HEK293T (cell line): ENCODE results near the gene PLEKHG4B.
"Not testable (repeated sequence)": the region's sequence is repeated elsewhere in the genome, so short reads cannot be mapped to it uniquely, and the experiment has no call there.

ENCODE experiments used
- CTCF ChIA-PET: fragments of 350-600 bp; formaldehyde crosslinking; extraction: SDS; loops from one replicate; lab custom pipeline; 2021; ENCODE audit warnings: antibody characterized with exemption, inconsistent platforms; lab: Yijun Ruan, JAX
- POLR2A ChIA-PET: fragments of 350-600 bp; formaldehyde crosslinking; extraction: SDS; loops from one replicate; lab custom pipeline; 2020; ENCODE audit warnings: antibody characterized with exemption, inconsistent platforms; lab: Yijun Ruan, JAX
- DNase-seq: peaks from one replicate; pipeline ENCODE4 v3.0.0; 2012; ENCODE audit warnings: mixed read lengths; ENCODE audit errors: extremely low spot score
- ARNT ChIP-seq: fragments of 450-650 bp; IDR thresholded peaks from 2 replicates; pipeline ENCODE4 v1.6.1; 2017; ENCODE audit warnings: mild to moderate bottlenecking
- BHLHE40 ChIP-seq: fragments of 450-650 bp; IDR thresholded peaks from 2 replicates; pipeline ENCODE4 v1.6.1; 2016; ENCODE audit warnings: mild to moderate bottlenecking, moderate library complexity, borderline replicate concordance
- CTBP1 ChIP-seq: fragments of 450-650 bp; IDR thresholded peaks from 2 replicates; pipeline ENCODE4 v1.6.1; 2016; ENCODE audit warnings: borderline replicate concordance
- ELF4 ChIP-seq: fragments of 450-650 bp; IDR thresholded peaks from 2 replicates; pipeline ENCODE4 v1.6.1; 2017; ENCODE audit warnings: antibody characterized with exemption
- FOXA1 ChIP-seq: fragments of 450-650 bp; IDR thresholded peaks from 2 replicates; pipeline ENCODE4 v1.6.1; 2016; ENCODE audit warnings: mild to moderate bottlenecking
- FOXK2 ChIP-seq: fragments of 450-650 bp; IDR thresholded peaks from 2 replicates; pipeline ENCODE4 v1.6.1; 2016; ENCODE audit warnings: mild to moderate bottlenecking
- FOXM1 ChIP-seq: fragments of 450-650 bp; IDR thresholded peaks from 2 replicates; pipeline ENCODE4 v1.6.1; 2017; ENCODE audit warnings: mild to moderate bottlenecking, borderline replicate concordance
- HDGF ChIP-seq: fragments of 450-650 bp; IDR thresholded peaks from 2 replicates; pipeline ENCODE4 v1.6.1; 2017; ENCODE audit warnings: antibody characterized with exemption, borderline replicate concordance
- L3MBTL2 ChIP-seq: fragments of 450-650 bp; conservative IDR thresholded peaks from 2 replicates; pipeline ENCODE4 v1.6.1; 2016; ENCODE audit warnings: mild to moderate bottlenecking
- LEF1 ChIP-seq: fragments of 450-650 bp; IDR thresholded peaks from 2 replicates; pipeline ENCODE4 v1.6.1; 2017; ENCODE audit warnings: mild to moderate bottlenecking, borderline replicate concordance
- NFRKB ChIP-seq: fragments of 450-650 bp; IDR thresholded peaks from 2 replicates; pipeline ENCODE4 v1.6.1; 2016; ENCODE audit warnings: mild to moderate bottlenecking, moderate library complexity
- PKNOX1 ChIP-seq: fragments of 450-650 bp; IDR thresholded peaks from 2 replicates; pipeline ENCODE4 v1.6.1; 2016
- SP1 ChIP-seq: fragments of 450-650 bp; IDR thresholded peaks from 2 replicates; pipeline ENCODE4 v1.6.1; 2017
- SUZ12 ChIP-seq: fragments of 450-650 bp; IDR thresholded peaks from 2 replicates; pipeline ENCODE4 v1.6.1; 2016; ENCODE audit warnings: mild to moderate bottlenecking
- TARDBP ChIP-seq: fragments of 450-650 bp; IDR thresholded peaks from 2 replicates; pipeline ENCODE4 v1.6.1; 2016
- ZNF384 ChIP-seq: fragments of 450-650 bp; IDR thresholded peaks from 2 replicates; pipeline ENCODE4 v1.6.1; 2016

PLEKHG4B gene

DNA sequence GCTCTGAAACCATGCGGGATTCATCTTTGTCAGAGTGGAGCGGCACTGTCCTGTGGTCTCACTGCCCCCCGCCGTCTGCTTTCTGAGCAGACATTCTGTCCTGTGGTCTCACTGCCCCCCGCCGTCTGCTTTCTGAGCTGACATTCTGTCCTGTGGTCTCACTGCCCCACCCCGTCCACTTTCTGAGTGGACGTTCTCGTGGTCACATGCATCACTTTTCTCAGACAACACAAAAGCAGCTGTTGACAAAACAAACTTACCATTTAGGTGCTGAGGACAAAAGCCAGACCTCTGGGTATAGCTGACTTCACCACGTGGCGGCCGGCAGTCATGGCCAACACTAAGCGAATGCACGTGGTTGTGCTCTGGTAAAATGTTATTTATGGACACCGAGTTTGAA lies 102.1 kb downstream of the PLEKHG4B start:
- POLR2A ChIA-PET = interaction anchor here (0.8 to 1.2 kb wide), 2 partner anchors 14 to 24 kb away, joined by 3 to 4 read pairs; partner anchors contain the start of genes CCDC127 and SDHA
- DNase-seq = no peak
- CTCF ChIA-PET = no interaction called here
- TF ChIP-seq L3MBTL2 (no peak), LEF1 (no peak), HDGF (no peak), CTBP1 (no peak), NFRKB (no peak), FOXA1 (no peak), ELF4 (no peak), SUZ12 (no peak), PKNOX1 (no peak), ARNT (no peak), ZNF384 (no peak), FOXM1 (no peak)

DNA sequence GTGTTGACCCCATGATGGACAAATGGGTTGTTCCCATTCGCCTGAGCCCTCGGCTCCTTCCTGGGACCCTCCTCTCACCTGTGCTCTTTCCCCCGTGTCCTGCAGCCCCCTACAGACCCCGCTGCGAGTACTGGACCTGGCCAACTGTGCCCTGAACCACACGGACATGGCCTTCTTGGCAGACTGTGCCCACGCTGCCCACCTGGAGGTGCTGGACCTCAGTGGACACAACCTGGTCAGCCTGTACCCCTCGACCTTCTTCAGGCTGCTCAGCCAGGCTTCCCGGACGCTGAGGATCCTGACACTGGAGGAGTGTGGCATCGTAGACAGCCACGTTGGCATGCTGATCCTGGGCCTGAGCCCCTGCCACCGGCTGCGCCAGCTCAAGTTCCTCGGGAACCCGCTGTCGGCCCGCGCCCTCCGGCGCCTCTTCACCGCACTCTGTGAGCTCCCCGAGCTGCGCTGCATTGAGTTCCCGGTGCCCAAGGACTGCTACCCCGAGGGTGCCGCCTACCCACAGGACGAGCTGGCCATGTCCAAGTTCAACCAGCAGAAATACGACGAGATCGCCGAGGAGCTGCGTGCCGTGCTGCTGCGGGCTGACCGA lies 102.7 kb downstream of the PLEKHG4B start:
- TF ChIP-seq L3MBTL2 (no peak), SP1 (no peak), SUZ12 (no peak), NFRKB (no peak), FOXA1 (no peak), BHLHE40 (no peak), LEF1 (no peak), FOXK2 (no peak), PKNOX1 (no peak), TARDBP (no peak), ARNT (no peak), FOXM1 (no peak), ELF4 (no peak), ZNF384 (no peak), CTBP1 (no peak)
- DNase-seq = no peak
- ChIA-PET CTCF (interaction anchor here (0.6 kb wide), 1 partner anchor 37 kb away, joined by 3 read pairs; no protein-coding TSS in a partner anchor), POLR2A (interaction anchor here (0.8 to 1.2 kb wide), 2 partner anchors 14 to 23 kb away, joined by 3 to 4 read pairs; partner anchors contain the start of genes CCDC127 and SDHA)

- no peak for TF ChIP-seq ARNT
- no peak for TF ChIP-seq TARDBP
- no peak for TF ChIP-seq L3MBTL2
- TF ChIP-seq FOXK2 = no peak
- TF ChIP-seq CTBP1 = no peak
- no peak for TF ChIP-seq SUZ12
- no peak for TF ChIP-seq SP1
- no peak for DNase-seq
- ChIA-PET POLR2A (no interaction called here), CTCF (interaction anchor here (0.6 to 0.7 kb wide), 2 partner anchors 36 to 37 kb away, joined by 3 read pairs; no protein-coding TSS in a partner anchor)
Measured at GRCh38 chr5:195401-196160, 103.6 kb downstream of the PLEKHG4B start.

DNA sequence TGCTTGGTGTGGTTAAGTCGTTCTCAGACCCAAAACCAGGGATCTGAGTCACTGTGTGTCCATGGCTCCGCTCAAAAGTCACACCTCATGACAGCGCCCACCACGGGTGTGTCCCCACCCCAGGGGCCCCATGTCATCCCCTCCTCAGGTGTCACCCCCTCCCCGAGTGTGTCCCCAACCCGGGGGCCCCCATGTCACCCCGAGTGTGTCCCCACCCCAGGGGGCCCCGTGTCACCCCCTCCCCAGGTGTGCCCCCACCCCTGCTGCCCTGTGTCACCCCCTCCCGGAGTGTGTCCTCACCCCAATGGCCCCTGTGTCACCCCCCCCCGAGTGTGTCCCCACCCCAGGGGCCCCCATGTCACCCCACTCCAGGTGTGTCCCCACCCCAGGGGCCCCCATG lies 104.4 kb downstream of the PLEKHG4B start:
- ChIA-PET CTCF (no interaction called here), POLR2A (no interaction called here)
- DNase-seq = no peak
- no peak for TF ChIP-seq FOXA1
- TF ChIP-seq ZNF384 = no peak
- TF ChIP-seq L3MBTL2 = no peak
- TF ChIP-seq LEF1 = no peak
- no peak for TF ChIP-seq ARNT
- no peak for TF ChIP-seq SUZ12
- no peak for TF ChIP-seq SP1
- TF ChIP-seq HDGF = no peak
- no peak for TF ChIP-seq NFRKB
- TF ChIP-seq CTBP1 = no peak
- no peak for TF ChIP-seq FOXM1
- no peak for TF ChIP-seq TARDBP

DNA sequence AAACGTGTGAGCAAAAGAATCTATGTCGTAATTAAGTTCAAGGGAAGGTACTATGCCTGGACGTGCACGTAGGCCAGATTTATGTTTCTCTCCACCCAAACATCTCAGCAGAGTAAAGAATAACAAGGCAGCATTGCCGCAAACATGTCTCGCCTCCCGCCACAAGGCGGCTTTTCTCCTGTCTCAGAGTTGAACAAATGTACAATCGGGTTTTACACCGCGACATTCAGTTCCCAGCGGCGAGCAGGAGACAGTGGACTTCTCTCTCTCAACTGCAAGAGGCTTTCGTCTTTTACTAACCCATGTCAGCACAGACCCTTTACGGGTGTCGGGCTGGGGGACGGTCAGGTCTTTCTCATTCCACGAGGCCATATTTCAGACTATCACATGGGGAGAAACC lies 105.1 kb downstream of the PLEKHG4B start:
- CTCF ChIA-PET, DNase-seq, POLR2A ChIA-PET: not testable (repeated sequence)

DNA sequence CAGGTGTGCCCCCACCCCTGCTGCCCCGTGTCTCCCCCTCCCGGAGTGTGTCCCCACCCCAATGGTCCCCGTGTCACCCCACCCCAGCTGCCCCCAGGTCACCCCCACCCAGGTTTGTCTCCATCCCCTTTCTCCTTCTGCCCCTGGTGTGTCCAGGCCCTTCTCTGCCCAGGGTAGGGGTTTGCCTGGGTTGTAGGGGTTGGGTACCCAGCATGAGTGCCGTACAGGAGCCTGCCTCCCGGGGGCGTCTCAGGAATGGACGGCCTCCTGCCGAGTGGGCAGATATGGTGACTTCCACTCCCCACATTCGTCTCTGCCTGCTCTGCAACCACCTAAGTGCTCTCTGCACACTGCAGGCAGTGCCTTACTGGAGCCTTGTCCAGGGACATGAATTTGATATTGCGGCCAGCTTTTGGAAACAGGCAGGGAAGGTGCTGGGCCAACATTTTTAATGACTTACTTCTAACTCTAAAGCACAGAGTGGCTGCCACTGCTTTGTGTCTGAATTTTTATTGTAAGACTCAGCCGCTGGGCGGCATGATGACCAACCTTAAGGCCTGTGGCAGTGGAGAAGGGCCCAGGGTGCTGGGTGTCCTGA lies 106.0 kb downstream of the PLEKHG4B start:
- peak; percentile 27 for DNase-seq
- ChIA-PET CTCF (no interaction called here), POLR2A (no interaction called here)
- TF ChIP-seq HDGF (no peak), SUZ12 (no peak), ARNT (no peak)
